HEK293 (cell line): ENCODE results near the gene PITPNM3.

Experiments
- CTCF ChIA-PET: fragments of 350-600 bp; formaldehyde crosslinking; extraction: SDS; loops from one replicate; lab custom pipeline; 2021; ENCODE audit warnings: antibody characterized with exemption; lab: Yijun Ruan, JAX
- POLR2A ChIA-PET: fragments of 300-600 bp; formaldehyde crosslinking; extraction: SDS; loops from one replicate; lab custom pipeline; 2020; ENCODE audit warnings: antibody characterized with exemption, inconsistent platforms; lab: Yijun Ruan, JAX
- H3K27ac ChIP-seq: fragments of 200-500 bp; sonication (Bioruptor generic); 2 replicates; pipeline ENCODE4 v1.5.1; 2014; ENCODE audit warnings: low read depth, low read length, control low read depth, inconsistent platforms; ENCODE audit errors: extremely low read depth
- H3K36me3 ChIP-seq, 2 experiments: fragments of 200-500 bp in 1 of 2; sonication (Bioruptor generic) in 1 of 2; 1 replicate in 1 of 2; 2 replicates in 1 of 2; pipeline ENCODE4 v1.5.1; 2014 to 2017; ENCODE audit warnings: inconsistent platforms in 2 of 2, low read length in 2 of 2; ENCODE audit not compliant: control insufficient read depth in 2 of 2, insufficient read depth in 1 of 2
- H3K4me1 ChIP-seq: fragments of 200-500 bp; sonication (Bioruptor generic); 2 replicates; pipeline ENCODE4 v1.5.1; 2014; ENCODE audit warnings: mild to moderate bottlenecking, low read length, inconsistent platforms; ENCODE audit not compliant: control insufficient read depth, insufficient read depth
- H3K4me3 ChIP-seq: 2 replicates; pipeline ENCODE4 v1.5.1; 2011; ENCODE audit warnings: low read depth, mild to moderate bottlenecking, control low read depth, low read length, moderate library complexity
- H3K9me3 ChIP-seq: fragments of 200-500 bp; sonication (Bioruptor generic); 2 replicates; pipeline ENCODE4 v1.5.1; 2014; ENCODE audit warnings: low read depth, low read length, inconsistent platforms; ENCODE audit not compliant: control insufficient read depth, insufficient read depth
- KLF16 ChIP-seq: fragments of 450-650 bp; formaldehyde crosslinking; IDR thresholded peaks from 2 replicates; pipeline ENCODE4 v1.5.1; 2017; ENCODE audit warnings: missing biosample characterization, missing genetic modification characterization
- OVOL3 ChIP-seq: fragments of 450-650 bp; formaldehyde crosslinking; IDR thresholded peaks from 2 replicates; pipeline ENCODE4 v1.5.1; 2016; ENCODE audit warnings: missing biosample characterization, missing genetic modification characterization
- SETDB1 ChIP-seq: IDR thresholded peaks from one replicate; pipeline ENCODE4 v1.6.1; 2017; ENCODE audit warnings: mild to moderate bottlenecking, low read length, moderate library complexity, mixed read lengths; ENCODE audit not compliant: insufficient read length
- SP7 ChIP-seq: fragments of 450-650 bp; formaldehyde crosslinking; IDR thresholded peaks from 2 replicates; pipeline ENCODE4 v1.5.1; 2016; ENCODE audit warnings: missing biosample characterization, missing genetic modification characterization
- ZNF148 ChIP-seq: fragments of 450-650 bp; formaldehyde crosslinking; IDR thresholded peaks from 2 replicates; pipeline ENCODE4 v1.5.0; 2017; ENCODE audit warnings: missing biosample characterization, missing genetic modification characterization, borderline replicate concordance
- ZNF19 ChIP-seq: fragments of 450-650 bp; formaldehyde crosslinking; IDR thresholded peaks from 2 replicates; pipeline ENCODE4; 2016; ENCODE audit warnings: missing biosample characterization, missing genetic modification characterization, low read depth
- ZNF274 ChIP-seq, 2 experiments: fragments of 200-500 bp in 1 of 2; fragments of 450-650 bp in 1 of 2; sonication (Bioruptor generic) in 1 of 2; formaldehyde crosslinking in 1 of 2; IDR thresholded peaks; 2 replicates each; pipeline versions ENCODE4 v1.5.1 to v1.6.1; 2014 to 2016; ENCODE audit warnings: borderline replicate concordance in 1 of 2, inconsistent platforms in 1 of 2, low read length in 1 of 2, missing biosample characterization in 1 of 2, missing genetic modification characterization in 1 of 2
- ZNF311 ChIP-seq: fragments of 450-650 bp; formaldehyde crosslinking; IDR thresholded peaks from 2 replicates; pipeline ENCODE4 v1.5.1; 2017; ENCODE audit warnings: missing biosample characterization, missing genetic modification characterization, borderline replicate concordance
- ZNF610 ChIP-seq: fragments of 450-650 bp; formaldehyde crosslinking; IDR thresholded peaks from 2 replicates; pipeline ENCODE4 v1.5.1; 2016; ENCODE audit warnings: missing biosample characterization, missing genetic modification characterization, borderline replicate concordance
- ZNF629 ChIP-seq: fragments of 450-650 bp; formaldehyde crosslinking; IDR thresholded peaks from 2 replicates; pipeline ENCODE4 v1.5.1; 2017; ENCODE audit warnings: missing biosample characterization, missing genetic modification characterization
- ZNF670 ChIP-seq: fragments of 450-650 bp; formaldehyde crosslinking; IDR thresholded peaks from 2 replicates; pipeline ENCODE4 v1.5.1; 2016; ENCODE audit warnings: missing biosample characterization, missing genetic modification characterization, low read depth
- ZNF704 ChIP-seq: fragments of 450-650 bp; formaldehyde crosslinking; IDR thresholded peaks from 2 replicates; pipeline ENCODE4 v1.5.1; 2016; ENCODE audit warnings: missing biosample characterization, missing genetic modification characterization
- ZNF76 ChIP-seq: fragments of 450-650 bp; formaldehyde crosslinking; IDR thresholded peaks from 2 replicates; pipeline ENCODE4; 2016; ENCODE audit warnings: low read depth, missing biosample characterization, missing genetic modification characterization, borderline replicate concordance
- ZNF777 ChIP-seq: fragments of 450-650 bp; formaldehyde crosslinking; IDR thresholded peaks from 2 replicates; pipeline ENCODE4 v1.5.1; 2017; ENCODE audit warnings: missing biosample characterization, missing genetic modification characterization, borderline replicate concordance
- ZNF785 ChIP-seq: fragments of 450-650 bp; formaldehyde crosslinking; IDR thresholded peaks from 2 replicates; pipeline ENCODE4 v1.5.1; 2016; ENCODE audit warnings: missing biosample characterization, missing genetic modification characterization
- ZNF830 ChIP-seq: fragments of 450-650 bp; IDR thresholded peaks from 2 replicates; pipeline ENCODE4 v1.5.0; 2018; ENCODE audit warnings: missing biosample characterization, missing genetic modification characterization, low read depth, mild to moderate bottlenecking, moderate library complexity
- ZXDB ChIP-seq: fragments of 450-650 bp; formaldehyde crosslinking; IDR thresholded peaks from 2 replicates; pipeline ENCODE4 v1.5.1; 2016; ENCODE audit warnings: missing biosample characterization, missing genetic modification characterization
- TF ChIP-seq, protein P1 (sequence below): fragments of 450-650 bp; formaldehyde crosslinking; IDR thresholded peaks from 2 replicates; pipeline ENCODE4 v1.5.1; 2017; ENCODE audit warnings: missing biosample characterization, missing genetic modification characterization

PITPNM3 gene

DNA sequence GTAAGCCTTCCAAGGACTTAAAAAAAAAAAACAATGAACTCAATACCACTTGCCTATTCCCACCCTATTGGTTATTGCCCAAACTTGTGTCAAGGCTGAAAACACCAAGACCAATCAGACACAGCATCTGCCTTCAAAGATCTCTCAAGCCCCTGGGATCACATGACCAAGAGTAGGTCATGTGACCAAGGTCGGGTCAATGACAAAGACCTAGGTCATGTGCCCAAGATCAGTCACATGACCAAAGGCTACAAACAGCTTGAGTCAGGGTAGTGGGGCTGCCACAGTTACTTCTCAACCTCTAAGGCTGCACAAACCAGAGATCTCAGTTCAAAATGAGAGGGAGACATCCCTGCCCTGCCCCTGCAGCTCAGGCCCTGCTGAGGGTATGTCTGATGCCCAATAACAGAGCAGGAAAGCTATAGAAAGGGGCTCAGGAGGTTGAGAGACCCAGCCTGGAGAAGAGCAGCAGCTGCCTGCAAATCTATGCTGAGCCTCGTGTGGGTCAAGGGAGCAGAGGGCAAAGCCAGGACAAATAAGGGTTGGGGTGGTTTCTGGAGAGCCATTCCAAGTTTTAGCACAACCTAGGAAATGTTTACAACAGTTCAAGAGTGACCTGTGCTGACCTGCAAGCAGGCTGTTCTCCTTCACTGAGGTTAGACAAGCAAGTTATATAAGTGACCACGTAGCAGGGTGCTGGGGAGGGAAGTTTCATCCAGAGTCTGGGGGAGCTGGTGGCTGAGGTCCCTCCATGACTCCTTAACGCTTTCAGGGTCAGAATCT lies 63.3 kb downstream of the PITPNM3 start:
- Histone ChIP-seq H3K27ac (no peak overlapping the region), H3K4me3 (no peak overlapping the region), H3K36me3 (no peaks in the 10 kb centered on the region), H3K4me1 (no peaks in the 10 kb centered on the region), H3K9me3 (no peaks in the 10 kb centered on the region)
- POLR2A ChIA-PET, result no interaction called here
- TF ChIP-seq SETDB1, result no peak
- no peak for TF ChIP-seq ZNF610 (tag by site-specific recombination)
- TF ChIP-seq ZXDB (tag by site-specific recombination), result no peak
- CTCF ChIA-PET, result interaction anchor here (0.6 kb wide), 3 partner anchors 32 to 184 kb away, joined by 3 to 4 read pairs (median 3); no protein-coding TSS in a partner anchor

- no peaks in the 10 kb centered on the region for H3K9me3 ChIP-seq
- H3K27ac ChIP-seq, result no peak overlapping the region
- TF ChIP-seq, protein P1, sequence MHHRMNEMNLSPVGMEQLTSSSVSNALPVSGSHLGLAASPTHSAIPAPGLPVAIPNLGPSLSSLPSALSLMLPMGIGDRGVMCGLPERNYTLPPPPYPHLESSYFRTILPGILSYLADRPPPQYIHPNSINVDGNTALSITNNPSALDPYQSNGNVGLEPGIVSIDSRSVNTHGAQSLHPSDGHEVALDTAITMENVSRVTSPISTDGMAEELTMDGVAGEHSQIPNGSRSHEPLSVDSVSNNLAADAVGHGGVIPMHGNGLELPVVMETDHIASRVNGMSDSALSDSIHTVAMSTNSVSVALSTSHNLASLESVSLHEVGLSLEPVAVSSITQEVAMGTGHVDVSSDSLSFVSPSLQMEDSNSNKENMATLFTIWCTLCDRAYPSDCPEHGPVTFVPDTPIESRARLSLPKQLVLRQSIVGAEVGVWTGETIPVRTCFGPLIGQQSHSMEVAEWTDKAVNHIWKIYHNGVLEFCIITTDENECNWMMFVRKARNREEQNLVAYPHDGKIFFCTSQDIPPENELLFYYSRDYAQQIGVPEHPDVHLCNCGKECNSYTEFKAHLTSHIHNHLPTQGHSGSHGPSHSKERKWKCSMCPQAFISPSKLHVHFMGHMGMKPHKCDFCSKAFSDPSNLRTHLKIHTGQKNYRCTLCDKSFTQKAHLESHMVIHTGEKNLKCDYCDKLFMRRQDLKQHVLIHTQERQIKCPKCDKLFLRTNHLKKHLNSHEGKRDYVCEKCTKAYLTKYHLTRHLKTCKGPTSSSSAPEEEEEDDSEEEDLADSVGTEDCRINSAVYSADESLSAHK (tag by site-specific recombination), result no peak
- no peak for TF ChIP-seq ZNF311 (tag by site-specific recombination)
- H3K36me3 ChIP-seq, result no peaks in the 10 kb centered on the region
- ChIA-PET POLR2A (interaction anchor here (0.5 kb wide), 1 partner anchor 17 kb away, joined by 3 read pairs; no protein-coding TSS in a partner anchor), CTCF (interaction anchor here (2.5 kb wide), 1 partner anchor 18 kb away, joined by 8 read pairs; no protein-coding TSS in a partner anchor)
- H3K4me1 ChIP-seq, result no peaks in the 10 kb centered on the region
- H3K4me3 ChIP-seq, result no peak overlapping the region
Observed at GRCh38 chr17:6491071-6491700, 65.2 kb downstream of the PITPNM3 start.

- H3K27ac ChIP-seq, result no peak overlapping the region
- POLR2A ChIA-PET, result interaction anchor here (0.6 kb wide), 1 partner anchor 915 kb away, joined by 4 read pairs; no protein-coding TSS in a partner anchor
- no peaks in the 10 kb centered on the region for H3K9me3 ChIP-seq
- no peaks in the 10 kb centered on the region for H3K4me1 ChIP-seq
- TF ChIP-seq OVOL3 (no peak), ZNF19 (tag by site-specific recombination) (no peak), ZNF777 (tag by site-specific recombination) (no peak), SP7 (tag by site-specific recombination) (no peak), KLF16 (tag by site-specific recombination) (no peak), ZNF670 (no peak), ZNF704 (tag by site-specific recombination) (no peak), ZNF148 (tag by site-specific recombination) (no peak), ZNF274 (IDR thresholded peaks at IDR 0.05; ENCODE audit: low read length) (no peak), ZNF274 (tag by site-specific recombination; IDR thresholded peaks at IDR 0.05; ENCODE audit: borderline replicate concordance) (no peak), ZNF76 (no peak), ZNF629 (no peak), ZNF830 (tag by site-specific recombination) (no peak), ZNF785 (no peak)
- TF ChIP-seq, all 188 proteins: peak for 0
- CTCF ChIA-PET, result interaction anchor here (0.7 kb wide), 1 partner anchor 380 kb away, joined by 6 read pairs; no protein-coding TSS in a partner anchor
- H3K36me3 ChIP-seq, result no peaks in the 10 kb centered on the region
- no peak overlapping the region for H3K4me3 ChIP-seq
Observed at GRCh38 chr17:6489016-6489550, 67.3 kb downstream of the PITPNM3 start.
